Right lobe of liver (tissue), 6 donors: ENCODE results near the gene NOP16. TPM values are rescaled to one million over a fixed set of nuclear protein-coding genes. Genes with fewer than 3 reads are reported as not detected.

Source experiments
- ATAC-seq, 4 donors: fragments of 200-7000 bp; cut with Tn5 transposase; one replicate each; pipeline ENCODE4 v1.9.1; 2020; ENCODE audit warnings: mild to moderate bottlenecking in 4 of 4, moderate library complexity in 4 of 4
- DNase-seq, 3 donors: peaks; one replicate each; pipeline ENCODE4 v3.0.0-alpha.2; 2020
- H3K27ac ChIP-seq, 3 donors: fragments of 200-600 bp; one replicate each; pipeline ENCODE4 v1.8.0; 2022
- H3K27me3 ChIP-seq, 2 donors: fragments of 200-600 bp; one replicate each; pipeline ENCODE4 v1.8.0; 2022
- H3K36me3 ChIP-seq, 4 donors: fragments of 200-600 bp; sonication (generic) in 1 of 4; one replicate each; pipeline versions ENCODE4 v1.5.1 to v1.8.0; 2017 to 2022; ENCODE audit warnings: control low read depth in 1 of 4
- H3K4me1 ChIP-seq, 4 donors: fragments of 200-600 bp; sonication (generic) in 1 of 4; one replicate each; pipeline versions ENCODE4 v1.5.1 to v1.8.0; 2017 to 2022; ENCODE audit warnings: control low read depth in 1 of 4
- H3K4me3 ChIP-seq, 3 donors: fragments of 200-600 bp; one replicate each; pipeline ENCODE4 v1.8.0; 2022
- H3K9me3 ChIP-seq, 4 donors: fragments of 200-600 bp; sonication (generic) in 1 of 4; one replicate each; pipeline versions ENCODE4 v1.5.1 to v1.8.0; 2017 to 2022; ENCODE audit warnings: control low read depth in 1 of 4
- CTCF ChIP-seq, 4 donors: fragments of 200-600 bp in 3 of 4; fragments of 450-650 bp in 1 of 4; IDR thresholded peaks; one replicate each; pipeline versions ENCODE4 v1.5.1 to v1.8.0; 2016 to 2022; ENCODE audit warnings: antibody characterized with exemption in 4 of 4, mild to moderate bottlenecking in 2 of 4
- POLR2A ChIP-seq: fragments of 450-650 bp; IDR thresholded peaks from one replicate; pipeline ENCODE4 v1.6.1; 2017; ENCODE audit warnings: antibody characterized with exemption, mild to moderate bottlenecking
- WGBS: methylation state at CpG from one replicate; pipeline ENCODE4 v1.1.6; 2018; ENCODE audit warnings: low coverage, low lambda C conversion rate; ENCODE audit not compliant: insufficient coverage; ENCODE audit errors: missing lambda C conversion rate; 5-methylcytosine and 5-hydroxymethylcytosine counted together
- intact Hi-C, 2 donors: fragments of 100-400 bp; cut with DNase I; formaldehyde crosslinking; loops; one replicate each; pipeline versions ENCODE4 v1.11.2 to v1.14.1; 2022
- long read RNA-seq: library from polyadenylated mRNA; unstranded; transcript quantifications from one replicate; pipeline ENCODE4 v2.0.0, GENCODE V29; 2019
- total RNA-seq, 6 experiments: library from RNA; depleted of rRNA in 2 of 6; stranded (reverse); fragments of >200 nt in 2 of 6; fragmentation: NEBNext Ultra II Directional in 3 of 6; extraction: Animal tissue kit (Norgen Biotek cat#: 25700) in 3 of 6; gene quantifications; one replicate each; pipeline versions ENCODE4 v1.1.0 to v1.2.4, GENCODE V29; 2016 to 2023
- donor health status: DM: no; HTN: yes; CAD: no.
- donor health status: DM: no; HTN: no; CAD: no.
- donor health status: DM: no; HTN: no; CAD: no.
- donor health status: DM: no; HTN: yes; CAD: no.
- donor health status: DM: no; HTN: yes; CAD: no.

The NOP16 gene
- total RNA-seq: 10 to 100 TPM; 12.8 to 19.6 (median 17.2) TPM
- long read RNA-seq, transcript NOP16-207 (5 exons, 1,258 nt): major isoform, 5 of 8 reads
- long read RNA-seq, partial matches to known transcripts: 0 of 8 reads
- long read RNA-seq, other reads (novel, unspliced or antisense): 0 of 8 reads

GRCh38 chr5:176388444-176389134, at the start of gene NOP16, which contains the start of gene HIGD2A:
Gene NOP16 (minus strand): TSS chr5:176388598. CDS start chr5:176388539, 59 bp downstream.
Gene HIGD2A (plus strand): TSS chr5:176388751. CDS start chr5:176388820, 69 bp downstream.
- intact Hi-C loops: no loop called here
- DNase-seq: peak; percentile 99
- peak; percentile 94 to 96 (median 94) for ATAC-seq
- WGBS: 0% methylated on average over 32 of the region's 47 CpGs
- Histone ChIP-seq H3K27me3 (no peaks in the 10 kb centered on the region), H3K36me3 (peaks cover 0 to 29% (median 10%) of the 10 kb centered on the region in 4 donors), H3K9me3 (no peaks in the 10 kb centered on the region), H3K27ac (peak within 1 kb of the TSS; percentile 87 to 95 (median 91)), H3K4me3 (peak within 1 kb of the TSS; percentile 82 to 97 (median 93)), H3K4me1 (peaks cover 0 to 27% (median 6%) of the 10 kb centered on the region in 4 donors)
- peak in 1 of 4 donors; percentile 11 for TF ChIP-seq CTCF (IDR thresholded peaks at IDR 0.05)
- no peak for TF ChIP-seq POLR2A

GRCh38 chr5:176436656-176437055, 48.3 kb upstream of the NOP16 start:
- H3K4me3 ChIP-seq: no peak overlapping the region
- no peak for TF ChIP-seq CTCF (IDR thresholded peaks at IDR 0.05)
- TF ChIP-seq POLR2A: no peak
- no peaks in the 10 kb centered on the region for H3K36me3 ChIP-seq
- no peaks in the 10 kb centered on the region for H3K4me1 ChIP-seq
- peak in 2 of 4 donors; percentile 39 to 54 for ATAC-seq
- no peaks in the 10 kb centered on the region for H3K27me3 ChIP-seq
- DNase-seq: no peak
- H3K27ac ChIP-seq: no peak overlapping the region
- H3K9me3 ChIP-seq: no peaks in the 10 kb centered on the region
- intact Hi-C loops: no loop called here
- WGBS: 18% methylated on average over 5 of the region's 5 CpGs

GRCh38 chr5:176432707-176433106, 44.3 kb upstream of the NOP16 start:
- Histone ChIP-seq H3K27me3 (no peaks in the 10 kb centered on the region), H3K4me1 (no peaks in the 10 kb centered on the region), H3K27ac (no peak overlapping the region), H3K36me3 (no peaks in the 10 kb centered on the region), H3K4me3 (no peak overlapping the region), H3K9me3 (no peaks in the 10 kb centered on the region)
- intact Hi-C loops: no loop called here
- DNase-seq (no peak), ATAC-seq (no peak)
- no peak for TF ChIP-seq CTCF (IDR thresholded peaks at IDR 0.05)
- no peak for TF ChIP-seq POLR2A
- WGBS: 86% methylated on average over 5 of the region's 5 CpGs

- 44% methylated on average over 4 of the region's 4 CpGs for WGBS
- Histone ChIP-seq H3K27ac (no peak overlapping the region), H3K9me3 (no peaks in the 10 kb centered on the region), H3K27me3 (no peaks in the 10 kb centered on the region), H3K36me3 (no peaks in the 10 kb centered on the region), H3K4me1 (no peaks in the 10 kb centered on the region), H3K4me3 (no peak overlapping the region)
- intact Hi-C loops: no loop called here
- ATAC-seq (peak in 3 of 4 donors; percentile 51 to 67 (median 56)), DNase-seq (no peak)
- TF ChIP-seq POLR2A (no peak), CTCF (IDR thresholded peaks at IDR 0.05) (peak in 2 of 4 donors; percentile 21 to 28)
These were observed 41.6 kb upstream of the NOP16 start for GRCh38 chr5:176429972-176430371.
